Measurements from ENCODE around the gene GTPBP1.

The GTPBP1 gene

GRCh38 chr22:38761202-38762162 lies 55.7 kb downstream of the GTPBP1 start:
- no peak for DNase-seq (ENCODE audit: low read depth)

- DNase-seq (ENCODE audit: low read depth) = no peak
Observed at GRCh38 chr22:38762551-38762983, 56.8 kb downstream of the GTPBP1 start.

GRCh38 chr22:38766076-38766777 lies 60.5 kb downstream of the GTPBP1 start:
- DNase-seq (ENCODE audit: low read depth) = no peak

- no peak for DNase-seq (ENCODE audit: low read depth)
Observed at GRCh38 chr22:38767313-38767712, 61.6 kb downstream of the GTPBP1 start.

- DNase-seq (ENCODE audit: low read depth) = no peak
Observed at GRCh38 chr22:38768036-38768435, 62.3 kb downstream of the GTPBP1 start.

- no peak for DNase-seq (ENCODE audit: low read depth)
Observed at GRCh38 chr22:38770257-38770949, 64.7 kb downstream of the GTPBP1 start.

GRCh38 chr22:38772623-38772873 lies 66.8 kb downstream of the GTPBP1 start:
- DNase-seq (ENCODE audit: low read depth) = no peak

GRCh38 chr22:38773363-38773946 lies 67.7 kb downstream of the GTPBP1 start:
- no peak for DNase-seq (ENCODE audit: low read depth)

GRCh38 chr22:38774496-38775166 lies 68.9 kb downstream of the GTPBP1 start:
- DNase-seq (ENCODE audit: low read depth) = no peak

GRCh38 chr22:38775656-38776055 lies 69.9 kb downstream of the GTPBP1 start:
- no peak for DNase-seq (ENCODE audit: low read depth)

GRCh38 chr22:38776086-38776485 lies 70.3 kb downstream of the GTPBP1 start:
- no peak for DNase-seq (ENCODE audit: low read depth)

GRCh38 chr22:38777087-38777671 lies 71.4 kb downstream of the GTPBP1 start:
- no peak for DNase-seq (ENCODE audit: low read depth)

GRCh38 chr22:38781033-38781432 lies 75.3 kb downstream of the GTPBP1 start:
- DNase-seq (ENCODE audit: low read depth) = no peak

GRCh38 chr22:38782402-38783094 lies 76.8 kb downstream of the GTPBP1 start:
- no peak for DNase-seq (ENCODE audit: low read depth)
